ENCODE measurements around the gene ZGPAT. TPM values are rescaled to one million over a fixed set of nuclear protein-coding genes. Genes with fewer than 3 reads are reported as not detected.
A peak's percentile ranks its signal among the peaks of the same experiment; 100 is the strongest.

The ZGPAT gene
- total RNA-seq, 1 donor from 2014 or later, result 32.8 TPM

DNA sequence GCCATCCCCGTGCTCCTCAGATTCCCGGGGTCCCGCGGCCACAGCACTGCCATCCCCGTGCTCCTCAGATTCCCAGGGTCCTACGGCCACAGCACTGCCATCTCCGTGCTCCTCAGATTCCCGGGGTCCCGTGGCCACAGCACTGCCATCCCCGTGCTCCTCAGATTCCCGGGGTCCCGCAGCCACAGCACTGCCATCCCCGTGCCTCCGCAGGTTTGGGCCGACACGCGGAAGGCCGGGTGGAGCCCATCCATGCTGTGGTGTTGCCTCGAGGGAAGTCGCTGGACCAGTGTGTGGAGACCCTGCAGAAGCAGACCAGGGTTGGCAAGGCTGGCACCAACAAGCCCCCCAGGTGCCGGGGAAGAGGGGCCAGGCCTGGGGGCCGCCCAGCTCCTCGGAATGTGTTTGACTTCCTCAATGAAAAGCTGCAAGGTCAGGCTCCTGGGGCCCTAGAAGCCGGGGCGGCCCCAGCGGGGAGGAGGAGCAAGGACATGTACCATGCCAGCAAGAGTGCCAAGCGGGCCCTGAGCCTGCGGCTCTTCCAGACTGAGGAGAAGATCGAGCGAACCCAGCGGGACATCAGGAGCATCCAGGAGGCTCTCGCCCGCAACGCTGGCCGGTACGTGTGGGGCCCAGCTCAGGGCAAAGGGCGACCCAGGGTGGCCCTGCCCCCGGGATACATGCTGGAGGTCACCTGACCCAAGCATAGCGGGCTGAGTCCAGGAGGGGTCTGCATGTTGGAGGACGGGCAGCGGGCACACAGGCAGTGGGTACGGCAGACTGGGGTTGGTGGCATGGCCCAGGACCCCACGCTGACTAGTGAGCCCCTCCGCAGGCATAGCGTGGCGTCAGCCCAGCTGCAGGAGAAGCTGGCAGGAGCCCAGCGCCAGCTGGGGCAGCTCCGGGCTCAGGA, 27.4 kb downstream of the ZGPAT start:
- Mint-ChIP-seq H3K36me3 (peaks cover 4% of the 10 kb centered on the region), H3K4me1 (ENCODE audit: unreplicated experiment) (no peaks in the 10 kb centered on the region), H3K4me3 (no peak overlapping the region), H3K27ac (no peak overlapping the region), H3K9me3 (no peaks in the 10 kb centered on the region), H3K27me3 (peaks cover 3% of the 10 kb centered on the region)
- no peak for DNase-seq (ENCODE audit: extremely low spot score, unreplicated experiment)
- TF ChIP-seq CTCF (conservative IDR thresholded peaks at IDR 0.05), result no peak

DNA sequence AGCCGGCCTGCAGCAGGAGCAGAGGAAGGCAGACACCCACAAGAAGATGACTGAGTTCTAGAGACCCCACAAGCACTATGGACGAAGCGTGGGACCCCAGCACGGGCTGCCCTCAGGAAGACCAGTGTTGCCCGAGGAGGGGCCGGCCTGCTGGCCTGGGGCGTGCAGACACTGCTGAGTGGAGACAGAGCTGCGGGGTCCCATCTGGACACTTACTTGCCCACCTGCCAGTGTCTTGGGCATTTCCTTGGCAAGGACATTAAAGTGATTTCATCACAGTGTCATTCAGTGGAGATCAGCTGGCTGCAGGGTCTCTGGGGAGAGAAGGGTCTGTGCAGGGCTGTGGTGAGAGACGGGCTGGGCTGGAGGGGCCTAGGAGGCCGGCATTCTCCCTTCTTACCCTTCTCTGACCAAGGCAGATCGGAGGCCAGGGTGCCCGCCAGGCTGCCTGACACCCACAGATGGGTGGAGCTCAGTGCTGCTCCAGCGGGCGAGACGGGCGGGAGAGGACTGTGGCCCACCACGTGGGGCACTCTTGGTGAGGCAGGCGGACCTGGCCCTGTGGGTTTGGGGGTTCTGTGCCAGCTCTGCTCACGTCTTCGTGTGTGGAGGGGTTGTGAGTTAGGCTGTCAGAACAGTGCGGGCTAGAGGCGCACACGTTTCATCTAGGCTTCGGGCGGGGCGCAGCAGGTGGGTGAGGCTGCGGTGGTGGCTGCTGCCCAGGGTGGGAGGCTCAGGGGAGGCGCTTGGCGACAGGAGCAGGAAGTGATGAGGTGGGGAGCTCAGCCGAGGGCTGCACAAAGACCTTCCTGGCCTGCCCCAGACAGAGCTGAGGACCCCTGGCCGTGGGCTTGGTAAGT, 28.2 kb downstream of the ZGPAT start, which contains the start of gene LIME1:
LIME1 (plus strand) TSS at position 806 of the 860 bp plus-strand sequence. CDS start 886 bp downstream, outside the sequence.
- H3K27me3 Mint-ChIP-seq, result peaks cover 3% of the 10 kb centered on the region
- peaks cover 4% of the 10 kb centered on the region for H3K36me3 Mint-ChIP-seq
- H3K9me3 Mint-ChIP-seq, result no peaks in the 10 kb centered on the region
- peak within 1 kb of the TSS; percentile 26 for H3K27ac Mint-ChIP-seq
- no peak for TF ChIP-seq CTCF (conservative IDR thresholded peaks at IDR 0.05)
- H3K4me1 Mint-ChIP-seq (ENCODE audit: unreplicated experiment), result no peaks in the 10 kb centered on the region
- peak within 1 kb of the TSS; percentile 54 for H3K4me3 Mint-ChIP-seq
- DNase-seq (ENCODE audit: extremely low spot score, unreplicated experiment), result no peak

GRCh38 chr20:63736893-63737694, 29.3 kb downstream of the ZGPAT start:
- H3K4me1 Mint-ChIP-seq (ENCODE audit: unreplicated experiment), result no peaks in the 10 kb centered on the region
- no peak overlapping the region for H3K27ac Mint-ChIP-seq
- no peak overlapping the region for H3K4me3 Mint-ChIP-seq
- H3K9me3 Mint-ChIP-seq, result no peaks in the 10 kb centered on the region
- peaks cover 3% of the 10 kb centered on the region for H3K27me3 Mint-ChIP-seq
- H3K36me3 Mint-ChIP-seq, result peaks cover 4% of the 10 kb centered on the region
- TF ChIP-seq CTCF (conservative IDR thresholded peaks at IDR 0.05), result no peak
- DNase-seq (ENCODE audit: extremely low spot score, unreplicated experiment), result no peak

GRCh38 chr20:63737695-63737944, 29.8 kb downstream of the ZGPAT start:
- peaks cover 4% of the 10 kb centered on the region for H3K36me3 Mint-ChIP-seq
- no peak overlapping the region for H3K27ac Mint-ChIP-seq
- H3K27me3 Mint-ChIP-seq, result peaks cover 3% of the 10 kb centered on the region
- H3K4me1 Mint-ChIP-seq (ENCODE audit: unreplicated experiment), result no peaks in the 10 kb centered on the region
- H3K9me3 Mint-ChIP-seq, result no peaks in the 10 kb centered on the region
- DNase-seq (ENCODE audit: extremely low spot score, unreplicated experiment), result no peak
- no peak overlapping the region for H3K4me3 Mint-ChIP-seq
- TF ChIP-seq CTCF (conservative IDR thresholded peaks at IDR 0.05), result no peak

DNA sequence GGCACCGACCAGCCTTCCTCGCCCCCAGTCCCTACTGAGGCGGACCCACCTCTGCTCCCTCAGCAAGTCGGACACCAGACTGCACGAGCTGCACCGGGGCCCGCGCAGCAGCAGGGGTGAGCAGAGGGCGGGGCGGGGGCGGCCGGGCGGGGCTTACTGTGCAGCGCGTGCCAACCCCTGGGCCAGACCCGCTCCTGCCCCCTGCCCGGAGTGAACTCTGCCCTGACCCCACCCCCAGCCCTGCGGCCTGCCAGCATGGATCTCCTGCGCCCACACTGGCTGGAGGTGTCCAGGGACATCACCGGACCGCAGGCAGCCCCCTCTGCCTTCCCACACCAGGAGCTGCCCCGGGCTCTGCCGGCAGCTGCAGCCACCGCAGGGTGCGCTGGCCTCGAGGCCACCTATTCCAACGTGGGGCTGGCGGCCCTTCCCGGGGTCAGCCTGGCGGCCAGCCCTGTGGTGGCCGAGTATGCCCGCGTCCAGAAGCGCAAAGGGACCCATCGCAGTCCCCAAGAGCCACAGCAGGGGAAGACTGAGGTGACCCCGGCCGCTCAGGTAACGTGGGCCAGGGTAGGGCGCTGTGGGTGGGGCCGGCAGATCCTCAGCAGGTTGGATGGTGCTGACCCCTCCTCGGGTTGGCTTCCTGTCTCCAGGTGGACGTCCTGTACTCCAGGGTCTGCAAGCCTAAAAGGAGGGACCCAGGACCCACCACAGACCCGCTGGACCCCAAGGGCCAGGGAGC, 30.3 kb downstream of the ZGPAT start:
- Mint-ChIP-seq H3K27ac (no peak overlapping the region), H3K4me3 (peak overlapping the region; percentile 34)

More for the DNA sequence above, 30.3 kb downstream of the ZGPAT start:
- H3K27me3 Mint-ChIP-seq, result peaks cover 3% of the 10 kb centered on the region
- no peaks in the 10 kb centered on the region for H3K9me3 Mint-ChIP-seq
- TF ChIP-seq CTCF (conservative IDR thresholded peaks at IDR 0.05), result no peak
- H3K4me1 Mint-ChIP-seq (ENCODE audit: unreplicated experiment), result no peaks in the 10 kb centered on the region
- H3K36me3 Mint-ChIP-seq, result peaks cover 4% of the 10 kb centered on the region
- no peak for DNase-seq (ENCODE audit: extremely low spot score, unreplicated experiment)

Measured in type B pancreatic cell (in vitro differentiated cells).